ENCODE measurements around the gene TYSND1.
A peak's percentile ranks its signal among the peaks of the same experiment; 100 is the strongest.
"Not testable (repeated sequence)": the region's sequence is repeated elsewhere in the genome, so short reads cannot be mapped to it uniquely, and the experiment has no call there.

Gene TYSND1

DNA sequence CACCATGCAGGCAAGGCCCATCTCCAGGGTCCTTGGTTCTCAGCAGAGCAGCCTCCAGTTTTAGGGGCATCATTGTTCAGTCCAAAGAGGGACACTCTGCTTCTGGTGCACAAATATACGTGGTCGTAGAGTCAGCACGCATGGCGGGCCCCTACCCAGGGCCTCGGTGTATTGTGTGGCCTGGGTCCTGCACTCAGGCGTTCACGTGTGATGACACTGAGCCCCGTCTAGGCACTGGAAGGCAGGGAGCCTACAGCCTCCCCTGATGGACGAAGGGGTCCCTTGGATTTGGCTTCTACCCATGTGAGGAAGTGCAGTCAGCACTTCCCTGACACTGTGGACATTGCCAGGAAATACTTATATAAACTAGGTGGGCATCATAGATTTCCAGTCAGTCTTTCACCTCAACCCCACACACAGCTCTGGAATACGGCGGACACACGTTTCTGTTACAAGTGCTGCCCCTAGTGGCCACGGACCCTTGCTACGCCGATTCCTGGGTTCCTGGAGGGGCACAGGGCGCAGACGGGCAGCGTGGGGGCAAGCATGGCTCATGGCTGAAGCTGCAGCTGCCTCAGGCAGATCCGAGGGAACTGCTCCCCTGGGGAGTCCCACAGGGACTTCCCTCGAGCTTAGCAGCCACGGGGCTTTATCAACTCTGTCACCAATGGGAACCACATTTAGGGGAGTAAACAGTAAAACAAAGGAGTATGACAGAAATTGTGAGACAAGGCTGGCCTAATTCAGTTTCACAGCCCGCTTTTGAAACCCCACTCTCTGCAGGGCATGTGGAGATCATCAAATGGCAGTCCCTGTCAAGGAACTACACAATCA, 39.3 kb downstream of the TYSND1 start:
- DNase-seq: peak; percentile 53

DNA sequence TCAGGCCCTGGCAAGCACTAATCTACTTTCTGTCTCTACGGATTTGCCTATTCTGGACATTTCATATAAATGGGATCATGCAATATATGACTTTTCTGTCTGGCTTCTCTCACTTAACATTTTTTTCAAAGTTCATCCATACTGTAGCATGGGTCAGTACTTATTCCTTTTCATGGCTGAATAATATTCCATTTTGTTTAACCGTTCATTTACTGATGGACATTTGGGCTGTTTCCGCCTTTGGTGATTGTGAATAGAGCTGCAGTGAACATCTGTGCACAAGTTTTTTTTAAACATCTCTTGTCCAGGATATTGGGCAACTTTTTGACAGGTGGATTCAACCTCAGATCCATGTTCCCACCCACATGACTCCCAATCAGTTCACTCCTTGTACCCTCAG, 44.8 kb downstream of the TYSND1 start:
- no peak for DNase-seq

DNA sequence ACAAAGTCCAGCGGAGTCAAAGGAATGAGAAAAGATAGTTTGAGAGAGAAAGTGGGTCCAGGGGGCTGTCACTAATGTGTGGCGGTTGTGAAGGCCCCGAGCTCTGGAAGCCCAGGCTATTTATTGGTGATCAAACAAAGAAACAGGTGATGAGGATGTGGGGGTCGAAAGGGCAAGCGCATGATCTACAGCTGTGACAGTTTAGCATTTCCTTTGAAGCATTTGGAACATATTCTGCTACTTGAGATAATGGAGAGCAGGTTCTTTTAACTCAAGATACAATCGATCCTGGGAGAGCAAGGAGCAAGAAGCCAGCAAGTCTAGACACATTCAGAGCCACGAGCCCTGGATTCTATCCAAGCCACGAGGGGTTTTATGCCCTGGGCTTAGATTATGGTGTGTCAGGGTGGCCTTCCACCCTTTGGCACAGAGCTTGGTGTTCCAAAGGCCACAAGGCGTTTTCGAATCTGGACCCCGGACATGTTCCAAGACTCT, 45.4 kb downstream of the TYSND1 start:
- DNase-seq: not testable (repeated sequence)

DNA sequence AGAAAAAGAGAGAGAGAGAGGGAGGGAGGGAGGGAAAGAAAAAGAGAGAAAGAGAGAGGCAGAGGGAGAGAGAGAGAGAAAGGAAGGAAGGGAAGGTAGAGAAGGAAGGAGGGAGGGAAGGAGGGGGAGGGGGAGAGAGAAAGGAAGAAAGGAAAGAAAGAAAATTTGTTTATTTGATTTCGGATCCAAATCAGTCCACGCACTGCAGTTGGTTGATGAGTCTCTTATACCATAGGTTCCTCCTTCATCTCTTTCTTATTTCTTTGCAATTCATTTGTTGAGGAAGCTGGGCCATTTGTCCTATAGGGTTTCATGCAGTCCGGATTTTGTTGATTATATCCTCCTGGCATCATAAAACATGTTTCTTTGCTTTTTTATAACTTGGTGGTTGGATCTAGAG, 48.2 kb downstream of the TYSND1 start:
- no peak for DNase-seq

DNA sequence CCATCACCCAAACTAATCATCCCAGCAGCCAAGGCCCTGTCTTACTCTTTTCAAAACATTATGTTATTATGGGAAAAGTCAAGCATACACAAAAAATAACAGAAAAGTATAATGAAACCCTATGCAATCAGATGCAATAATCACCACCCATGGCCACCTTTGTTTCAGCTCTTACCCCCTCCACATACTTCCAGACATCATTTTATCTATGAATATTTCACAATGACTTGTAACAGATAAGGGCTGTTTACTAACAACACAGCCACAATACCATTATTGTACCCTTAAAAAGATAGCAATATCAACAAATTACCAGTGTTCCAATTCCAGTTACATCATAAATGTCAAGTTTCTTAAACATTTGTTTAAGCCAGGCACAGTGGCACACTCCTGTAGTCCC, 49.0 kb downstream of the TYSND1 start:
- DNase-seq: no peak

DNA sequence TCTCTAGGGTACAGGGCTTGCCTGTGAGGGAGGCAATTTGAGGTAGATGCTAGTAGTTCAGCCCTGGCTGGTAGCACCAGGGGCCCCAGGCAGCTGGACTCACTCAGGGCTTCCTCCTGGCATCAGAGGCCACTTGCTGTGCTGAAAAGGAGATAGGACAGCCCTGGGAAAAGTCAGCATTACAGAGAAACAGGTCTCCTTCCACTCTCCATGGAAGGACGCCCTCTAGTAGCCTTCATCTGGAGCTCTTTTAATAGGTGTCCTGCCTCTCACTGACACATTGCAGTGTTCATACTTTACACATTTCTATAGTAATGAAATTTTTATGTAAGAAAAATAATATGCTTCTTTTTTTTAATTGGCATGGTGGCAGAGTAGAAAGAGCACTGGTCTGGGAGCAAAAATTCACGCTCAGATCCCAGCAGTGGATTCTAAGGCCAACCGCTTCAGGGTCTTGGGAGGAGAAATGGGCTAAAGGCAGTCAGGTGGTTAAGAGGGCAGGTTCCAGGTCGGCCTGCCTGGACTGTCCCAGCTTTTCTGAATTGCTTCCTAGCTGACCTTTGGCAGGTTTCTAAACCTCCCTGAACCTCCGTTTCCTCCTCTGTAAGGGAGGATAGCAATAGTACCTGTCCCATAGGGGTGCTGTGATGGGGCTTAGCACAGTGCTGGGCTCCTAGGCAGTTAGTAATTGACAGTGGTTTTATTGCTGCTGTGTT, 49.6 kb downstream of the TYSND1 start:
- DNase-seq: peak; percentile 2

DNA sequence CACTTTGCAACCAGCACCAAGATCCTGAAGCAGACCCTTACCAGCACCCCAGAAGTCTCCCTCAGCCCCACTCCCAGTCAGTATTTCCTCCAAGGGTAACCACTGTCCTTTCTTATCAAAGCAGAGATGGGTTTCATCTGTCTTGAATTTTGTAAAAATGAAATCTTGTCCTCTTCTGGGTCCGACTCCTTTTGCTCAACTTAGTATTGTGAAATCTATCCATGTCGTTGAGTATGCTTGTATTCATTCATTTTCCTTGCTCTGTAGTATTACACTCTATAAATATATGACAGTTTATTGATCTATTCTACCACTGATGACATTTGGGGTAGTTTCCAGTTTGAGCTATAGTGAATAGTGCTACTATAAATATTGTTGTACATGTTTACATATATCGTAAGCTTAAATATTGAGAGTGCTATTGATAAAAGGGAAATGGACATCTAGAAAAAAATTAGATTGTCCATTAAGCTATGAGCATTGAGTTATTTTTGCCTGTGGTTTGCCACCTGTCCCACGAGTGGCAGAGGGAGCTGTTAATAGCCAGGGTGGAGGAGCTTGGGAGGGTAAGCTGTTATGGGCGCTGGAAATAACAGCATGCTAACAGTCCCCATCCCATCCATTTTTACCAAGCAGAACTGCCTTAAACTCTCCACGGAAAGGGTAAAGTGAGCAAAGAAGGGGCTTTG, 50.3 kb downstream of the TYSND1 start:
- no peak for DNase-seq

DNA sequence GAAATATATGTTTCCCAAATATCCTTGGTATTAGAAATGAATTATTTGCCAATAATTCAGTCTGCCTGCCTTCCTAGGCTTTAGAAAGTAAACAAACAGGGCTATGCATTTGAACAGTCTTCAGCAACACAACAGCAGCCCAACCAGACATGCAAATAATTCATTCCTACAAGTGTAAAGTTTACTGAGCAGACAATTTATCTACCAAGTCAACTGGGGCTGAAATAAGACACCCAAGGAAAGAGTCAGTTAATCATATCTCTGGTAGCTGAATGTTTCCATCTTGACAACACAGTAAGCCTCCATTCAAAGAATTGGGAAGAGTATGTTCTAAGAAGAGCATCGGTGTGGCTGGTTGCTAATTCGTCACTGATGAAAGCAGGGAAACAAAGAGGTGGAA, 52.2 kb downstream of the TYSND1 start:
- DNase-seq: no peak

DNA sequence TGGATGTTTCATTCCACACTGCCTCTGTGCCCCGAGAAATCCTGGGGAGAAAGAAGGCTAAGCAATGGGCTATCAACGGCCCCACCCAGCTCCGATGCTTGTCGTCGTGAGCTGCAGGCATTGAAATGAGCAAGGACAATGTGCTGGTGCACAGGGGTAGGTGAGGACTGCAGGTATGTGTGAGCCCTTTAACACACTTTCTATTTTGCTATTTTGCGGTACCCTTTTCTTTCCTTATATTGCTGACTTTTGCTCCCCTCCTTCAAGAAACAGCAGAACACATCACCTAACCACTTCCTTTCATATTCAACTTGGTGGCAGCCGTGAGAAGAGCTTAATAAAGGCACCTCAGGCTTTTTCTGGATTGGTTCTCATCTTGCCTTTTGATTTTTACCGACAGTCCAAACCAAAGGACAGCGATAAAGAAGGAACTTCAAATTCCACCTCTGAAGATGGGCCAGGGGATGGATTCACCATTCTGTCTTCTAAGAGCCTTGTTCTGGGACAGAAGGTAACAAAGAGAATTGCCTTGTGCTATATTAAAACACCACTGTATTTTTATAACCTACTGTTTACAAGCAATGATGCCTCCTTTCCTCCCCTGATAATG, 53.1 kb downstream of the TYSND1 start:
- DNase-seq: no peak

DNA sequence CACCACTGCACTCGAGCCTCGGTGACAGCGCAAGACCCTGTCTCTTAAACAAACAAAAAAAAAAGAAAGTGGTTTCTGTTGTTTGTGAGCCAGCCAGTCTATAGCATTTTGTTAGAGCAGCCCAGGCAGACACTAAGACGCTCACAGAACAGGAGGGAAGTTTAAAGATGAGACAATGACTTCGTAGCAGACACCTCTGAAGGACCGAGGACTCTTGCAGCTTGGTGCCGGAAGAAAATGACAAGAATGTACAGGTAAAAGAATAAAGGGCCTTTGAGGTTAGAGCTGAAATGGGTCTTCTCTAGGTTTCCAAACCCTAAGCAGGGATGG, 54.1 kb downstream of the TYSND1 start:
- DNase-seq: no peak

DNA sequence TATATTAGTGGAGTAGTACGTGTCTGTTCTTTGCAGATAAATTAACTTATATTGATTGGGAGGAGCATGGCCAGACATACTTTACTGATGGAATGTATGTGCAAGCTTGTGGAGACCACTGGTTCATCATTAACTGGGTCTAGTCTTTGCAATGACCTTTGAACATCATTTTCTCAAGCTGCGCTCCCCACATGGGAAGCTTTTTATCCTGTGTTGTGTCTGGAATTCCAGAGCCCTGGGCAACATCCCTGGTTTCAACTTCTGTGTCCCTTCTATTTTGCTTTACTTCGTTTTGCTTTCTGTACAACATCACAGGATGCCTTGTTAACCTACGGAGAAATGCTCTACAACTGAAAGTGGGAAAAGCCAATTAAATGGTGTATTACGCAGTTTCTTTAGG, 55.5 kb downstream of the TYSND1 start:
- DNase-seq: no peak

DNA sequence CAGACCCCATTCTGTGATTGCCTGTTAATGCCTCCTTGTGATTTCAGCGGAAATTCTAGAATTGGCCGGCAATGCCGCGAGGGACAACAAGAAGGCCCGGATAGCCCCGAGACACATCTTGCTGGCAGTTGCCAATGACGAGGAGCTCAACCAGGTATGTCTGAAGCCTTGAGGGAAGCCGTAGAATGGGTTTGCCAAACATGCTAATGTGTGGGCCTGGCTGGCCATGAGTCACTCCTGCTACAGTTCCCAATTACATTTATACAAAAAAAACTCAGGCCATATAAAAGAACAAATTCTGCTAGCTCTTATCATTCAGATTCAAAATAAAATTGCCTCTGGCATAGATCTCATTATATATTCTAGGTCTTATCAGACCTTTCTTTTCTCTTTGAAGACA, 56.5 kb downstream of the TYSND1 start:
- DNase-seq: no peak

DNA sequence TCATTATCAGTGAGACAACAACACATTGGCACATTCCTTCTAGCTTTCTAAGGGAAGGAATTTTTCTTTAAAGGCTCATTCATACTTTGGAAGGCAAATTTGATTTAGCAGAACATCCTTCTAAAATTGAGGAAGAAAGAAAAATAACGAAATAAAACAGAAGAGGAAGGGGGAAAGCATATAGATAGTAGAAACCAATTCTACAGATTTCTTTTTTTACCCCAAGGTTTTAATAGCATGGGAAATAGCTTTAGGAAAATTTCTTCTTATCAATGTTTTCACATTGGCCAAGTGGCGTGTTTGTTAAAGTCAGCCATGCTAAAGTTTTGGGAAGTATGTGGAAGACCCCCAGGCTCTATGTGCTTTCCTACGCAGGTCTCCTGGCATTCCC, 58.2 kb downstream of the TYSND1 start:
- DNase-seq: no peak

Data from NCI-H82 (cell line).